Activated CD8-positive, alpha-beta T cell treated with anti-CD3 and anti-CD28 coated beads for 36 hours (primary cell): ENCODE measurements around the gene RGS14. TPM values are rescaled to one million over a fixed set of nuclear protein-coding genes. Genes with fewer than 3 reads are reported as not detected.

Experiments
- ATAC-seq: fragments of 200-7000 bp; cut with Tn5 transposase; one replicate; pipeline ENCODE4 v1.10.0; 2021; ENCODE audit warnings: mild to moderate bottlenecking, moderate library complexity
- CTCF ChIA-PET: fragments of 350-600 bp; sonication (Branson Sonifier 250); formaldehyde crosslinking; loops from one replicate; lab custom pipeline; 2021; ENCODE audit warnings: antibody characterized with exemption; lab: Charles Lee
- POLR2A ChIA-PET: fragments of 350-600 bp; sonication (Branson Sonifier 250); formaldehyde crosslinking; loops from one replicate; lab custom pipeline; 2021; ENCODE audit warnings: antibody characterized with exemption; lab: Charles Lee
- DNase-seq: peaks from one replicate; pipeline ENCODE4 v3.0.0-alpha.2; 2020
- H3K27ac Mint-ChIP-seq: one replicate; pipeline ENCODE4 v1.8.0; 2021; ENCODE audit warnings: mild to moderate bottlenecking, mixed read lengths
- H3K27me3 Mint-ChIP-seq: one replicate; pipeline ENCODE4 v1.8.0; 2021; ENCODE audit warnings: mixed read lengths
- H3K36me3 Mint-ChIP-seq: one replicate; pipeline ENCODE4 v1.8.0; 2021; ENCODE audit warnings: low read depth, mixed read lengths
- H3K4me1 Mint-ChIP-seq: one replicate; pipeline ENCODE4 v1.8.0; 2021; ENCODE audit warnings: low read depth, mixed read lengths
- H3K4me3 Mint-ChIP-seq: one replicate; pipeline ENCODE4 v1.8.0; 2021; ENCODE audit warnings: mild to moderate bottlenecking, moderate library complexity, mixed read lengths
- H3K9me3 Mint-ChIP-seq: one replicate; pipeline ENCODE4 v1.8.0; 2021; ENCODE audit warnings: mixed read lengths
- CTCF ChIP-seq: fragments of 200-600 bp; IDR thresholded peaks from one replicate; pipeline ENCODE4 v1.8.0; 2022; ENCODE audit warnings: antibody characterized with exemption, mild to moderate bottlenecking
- intact Hi-C: fragments of 100-400 bp; cut with micrococcal nuclease; formaldehyde crosslinking; loops from one replicate; pipeline ENCODE4 v1.10.0; 2022
- total RNA-seq, 2 experiments: library from RNA; stranded (reverse); gene quantifications; one replicate each; pipeline ENCODE4 v1.2.3, GENCODE V29; 2021

Gene RGS14
- total RNA-seq, 2 experiments from 2014 or later: 50.4 to 52.5 TPM

GRCh38 chr5:177334781-177335700 lies 22.7 kb upstream of the RGS14 start:
- Mint-ChIP-seq H3K27ac (no peak overlapping the region), H3K27me3 (no peaks in the 10 kb centered on the region), H3K4me3 (no peak overlapping the region), H3K36me3 (peaks cover 36% of the 10 kb centered on the region), H3K4me1 (peaks cover 11% of the 10 kb centered on the region), H3K9me3 (no peaks in the 10 kb centered on the region)
- ATAC-seq: no peak
- no peak for DNase-seq
- no peak for TF ChIP-seq CTCF
- intact Hi-C loops: no loop called here
- POLR2A ChIA-PET: interaction anchor here (0.9 to 2.0 kb wide), 4 partner anchors 16 to 143 kb away, joined by 3 to 6 read pairs (median 4); partner anchors contain the start of gene MXD3
- CTCF ChIA-PET: interaction anchor here (1.0 to 7.1 kb wide), 7 partner anchors 11 to 120 kb away, joined by 3 to 41 read pairs (median 6); partner anchors contain the start of gene MXD3

GRCh38 chr5:177335701-177336065 lies 22.0 kb upstream of the RGS14 start:
- Mint-ChIP-seq H3K36me3 (peaks cover 36% of the 10 kb centered on the region), H3K27me3 (no peaks in the 10 kb centered on the region), H3K4me3 (no peak overlapping the region), H3K27ac (no peak overlapping the region), H3K4me1 (peaks cover 12% of the 10 kb centered on the region), H3K9me3 (no peaks in the 10 kb centered on the region)
- no peak for TF ChIP-seq CTCF
- POLR2A ChIA-PET: interaction anchor here (0.9 to 1.5 kb wide), 3 partner anchors 16 to 24 kb away, joined by 3 to 4 read pairs (median 3); partner anchors contain the start of gene MXD3
- CTCF ChIA-PET: interaction anchor here (1.0 to 7.1 kb wide), 9 partner anchors 11 to 119 kb away, joined by 4 to 41 read pairs (median 5); partner anchors contain the start of genes MXD3 and RGS14
- no peak for ATAC-seq
- intact Hi-C loops: no loop called here
- no peak for DNase-seq

- POLR2A ChIA-PET: interaction anchor here (0.5 to 1.5 kb wide), 4 partner anchors 16 to 83 kb away, joined by 3 to 4 read pairs (median 3); partner anchors contain the start of gene MXD3
- DNase-seq (peak; percentile 62), ATAC-seq (peak; percentile 92)
- intact Hi-C loops: no loop called here
- CTCF ChIA-PET: interaction anchor here (0.9 to 7.1 kb wide), 10 partner anchors 10 to 119 kb away, joined by 3 to 41 read pairs (median 4); partner anchors contain the start of genes MXD3 and RGS14
- Mint-ChIP-seq H3K9me3 (no peaks in the 10 kb centered on the region), H3K36me3 (peaks cover 36% of the 10 kb centered on the region), H3K4me3 (no peak overlapping the region), H3K4me1 (peaks cover 12% of the 10 kb centered on the region), H3K27ac (peak overlapping the region; percentile 24), H3K27me3 (no peaks in the 10 kb centered on the region)
- peak; percentile 64 for TF ChIP-seq CTCF
Observed at GRCh38 chr5:177336112-177336511, 21.6 kb upstream of the RGS14 start.

GRCh38 chr5:177336603-177337494 lies 20.9 kb upstream of the RGS14 start:
- Mint-ChIP-seq H3K27ac (no peak overlapping the region), H3K4me3 (no peak overlapping the region), H3K9me3 (no peaks in the 10 kb centered on the region), H3K36me3 (peaks cover 36% of the 10 kb centered on the region), H3K27me3 (no peaks in the 10 kb centered on the region), H3K4me1 (peaks cover 18% of the 10 kb centered on the region)
- DNase-seq: no peak
- no peak for ATAC-seq
- intact Hi-C loops: no loop called here
- ChIA-PET CTCF (interaction anchor here (0.9 to 7.1 kb wide), 9 partner anchors 10 to 109 kb away, joined by 3 to 41 read pairs (median 4); partner anchors contain the start of genes MXD3 and RGS14), POLR2A (interaction anchor here (0.5 to 1.5 kb wide), 4 partner anchors 15 to 82 kb away, joined by 3 to 4 read pairs (median 3); partner anchors contain the start of gene MXD3)
- TF ChIP-seq CTCF: no peak
